Measurements from ENCODE around the gene GALM.
"Not testable (repeated sequence)": the region's sequence is repeated elsewhere in the genome, so short reads cannot be mapped to it uniquely, and the experiment has no call there.

The GALM gene

GRCh38 chr2:38682620-38683019 is 16.7 kb downstream of the GALM start:
- DNase-seq, result not testable (repeated sequence)

- DNase-seq, result no peak
Measured at GRCh38 chr2:38683766-38684165, 17.9 kb downstream of the GALM start.

- no peak for DNase-seq
Measured at GRCh38 chr2:38685116-38685735, 19.3 kb downstream of the GALM start.

GRCh38 chr2:38690499-38691420 is 24.8 kb downstream of the GALM start:
- no peak for DNase-seq

GRCh38 chr2:38691994-38692393 is 26.1 kb downstream of the GALM start:
- DNase-seq, result no peak

- DNase-seq, result no peak
Measured at GRCh38 chr2:38692636-38693318, 26.9 kb downstream of the GALM start.

- no peak for DNase-seq
Measured at GRCh38 chr2:38697116-38697840, 31.4 kb downstream of the GALM start.

- no peak for DNase-seq
Measured at GRCh38 chr2:38698467-38699003, 32.6 kb downstream of the GALM start.

- no peak for DNase-seq
Measured at GRCh38 chr2:38700113-38700785, 34.3 kb downstream of the GALM start.

- no peak for DNase-seq
Measured at GRCh38 chr2:38700881-38701458, 35.1 kb downstream of the GALM start.

GRCh38 chr2:38701542-38701941 is 35.6 kb downstream of the GALM start:
- no peak for DNase-seq

GRCh38 chr2:38702413-38702812 is 36.5 kb downstream of the GALM start:
- no peak for DNase-seq

GRCh38 chr2:38703336-38703735 is 37.4 kb downstream of the GALM start:
- DNase-seq, result not testable (repeated sequence)

- DNase-seq, result no peak
Measured at GRCh38 chr2:38704664-38705063, 38.8 kb downstream of the GALM start.

GRCh38 chr2:38706846-38707345 is 41.0 kb downstream of the GALM start:
- DNase-seq, result no peak

GRCh38 chr2:38708491-38708890 is 42.6 kb downstream of the GALM start:
- DNase-seq, result not testable (repeated sequence)

- no peak for DNase-seq
Measured at GRCh38 chr2:38708900-38709566, 43.1 kb downstream of the GALM start.

- no peak for DNase-seq
Measured at GRCh38 chr2:38709567-38710194, 43.8 kb downstream of the GALM start.

GRCh38 chr2:38711558-38711957 is 45.6 kb downstream of the GALM start:
- DNase-seq, result no peak

GRCh38 chr2:38712413-38712812 is 46.5 kb downstream of the GALM start:
- no peak for DNase-seq
